HepG2 (cell line): Measurements from ENCODE around the gene NHP2. TPM values are rescaled to one million over a fixed set of nuclear protein-coding genes. Genes with fewer than 3 reads are reported as not detected.

Source experiments
- ATAC-seq: fragments of 200-7000 bp; cut with Tn5 transposase; 3 replicates; pipeline ENCODE4 v1.9.1; 2020; ENCODE audit warnings: mild to moderate bottlenecking, moderate library complexity
- BruUV-seq: library from RNA; stranded (reverse); fragments of 400-500 nt; replicated peaks from 2 replicates; lab custom pipeline; 2021; lab: Mats Ljungman, UMichigan
- CTCF ChIA-PET: fragments of 300-600 bp; formaldehyde crosslinking; extraction: SDS; loops from one replicate; lab custom pipeline; 2021; ENCODE audit warnings: low total read pairs, inconsistent platforms, low intra/inter-chr PET ratio; lab: Yijun Ruan, JAX
- POLR2A ChIA-PET: fragments of 350-600 bp; sonication (Branson Sonifier 250); formaldehyde crosslinking; loops from one replicate; lab custom pipeline; 2020; ENCODE audit warnings: antibody characterized with exemption, inconsistent platforms; lab: Yijun Ruan, JAX
- DNase-seq: peaks from one replicate; pipeline ENCODE4 v3.0.0-alpha.2; 2015; ENCODE audit warnings: low spot score
- FAIRE-seq: peaks from 3 replicates; lab custom pipeline; 2011; peaks lifted over from hg19 to GRCh38; lab: Jason Lieb, UNC
- H2AFZ ChIP-seq: one replicate; pipeline ENCODE4 v1.6.1; 2011; ENCODE audit warnings: low read length, inconsistent platforms
- H3K27ac ChIP-seq: fragments of 300-600 bp; 3 replicates; pipeline ENCODE4 v1.8.0; 2011; ENCODE audit warnings: mixed run types, mild to moderate bottlenecking, mixed read lengths, low read length, inconsistent platforms; ENCODE audit not compliant: insufficient read depth; ENCODE audit errors: extremely low read length
- H3K27me3 ChIP-seq, 2 experiments: fragments of 200-600 bp in 1 of 2; 2 replicates in 1 of 2; 3 replicates in 1 of 2; pipeline versions ENCODE4 v1.6.0 to v1.8.0; 2011; ENCODE audit warnings: low read length in 2 of 2, mild to moderate bottlenecking in 2 of 2, moderate library complexity in 2 of 2, inconsistent platforms in 1 of 2; ENCODE audit not compliant: insufficient read depth in 2 of 2, control insufficient read depth in 1 of 2
- H3K36me3 ChIP-seq, 2 experiments: fragments of 200-600 bp in 1 of 2; replicated peaks in 1 of 2; 2 replicates in 1 of 2; 3 replicates in 1 of 2; pipeline versions ENCODE4 v1.5.1 to v1.8.0; 2011; ENCODE audit warnings: low read length in 2 of 2, inconsistent platforms in 1 of 2; ENCODE audit not compliant: insufficient read depth in 2 of 2, control insufficient read depth in 1 of 2
- H3K4me1 ChIP-seq: 2 replicates; pipeline ENCODE4 v1.5.1; 2012; ENCODE audit warnings: low read length, inconsistent platforms; ENCODE audit not compliant: insufficient read depth
- H3K4me2 ChIP-seq: 2 replicates; pipeline ENCODE4 v1.6.0; 2011; ENCODE audit warnings: low read depth, low read length, inconsistent platforms
- H3K4me3 ChIP-seq, 3 experiments: fragments of 200-600 bp in 1 of 3; sonication (generic), shearing (Covaris generic) in 1 of 3; replicated peaks in 1 of 3; 2 replicates each; pipeline ENCODE4 v1.5.1; 2011 to 2016; ENCODE audit warnings: low read length in 3 of 3, inconsistent platforms in 2 of 3, low read depth in 2 of 3, mild to moderate bottlenecking in 2 of 3, control low read depth in 1 of 3, mixed read lengths in 1 of 3; ENCODE audit not compliant: insufficient read depth in 1 of 3
- H3K79me2 ChIP-seq: one replicate; pipeline ENCODE4 v1.6.1; 2011; ENCODE audit warnings: low read length, inconsistent platforms; ENCODE audit not compliant: insufficient read depth
- H3K9ac ChIP-seq: 2 replicates; pipeline ENCODE4 v1.6.0; 2011; ENCODE audit warnings: mild to moderate bottlenecking, low read depth, low read length, inconsistent platforms; ENCODE audit not compliant: insufficient read depth
- H3K9me3 ChIP-seq: 2 replicates; pipeline ENCODE4 v1.5.1; 2012; ENCODE audit warnings: mild to moderate bottlenecking, low read length
- H4K20me1 ChIP-seq: 2 replicates; pipeline ENCODE4 v1.6.0; 2011; ENCODE audit warnings: inconsistent platforms, mild to moderate bottlenecking, low read length, moderate library complexity; ENCODE audit not compliant: insufficient read depth
- BRF2 ChIP-seq: sonication (generic); formaldehyde crosslinking; IDR thresholded peaks from 2 replicates; pipeline ENCODE4 v1.8.1; 2022; ENCODE audit warnings: mild to moderate bottlenecking, missing genetic modification reagents
- CREB3 ChIP-seq: sonication (generic); formaldehyde crosslinking; IDR thresholded peaks from 2 replicates; pipeline ENCODE4 v1.5.0; 2020; ENCODE audit warnings: missing genetic modification reagents
- CREM ChIP-seq, 2 experiments: sonication (generic) in 1 of 2; formaldehyde crosslinking in 1 of 2; IDR thresholded peaks; 2 replicates each; pipeline versions ENCODE4 v1.4.0 to v1.6.1; 2016 to 2020; ENCODE audit warnings: antibody characterized with exemption in 1 of 2, mild to moderate bottlenecking in 1 of 2, missing genetic modification reagents in 1 of 2
- ETV5 ChIP-seq: IDR thresholded peaks from 2 replicates; pipeline ENCODE4 v1.6.1; 2018; ENCODE audit warnings: missing biosample characterization, missing genetic modification reagents, inconsistent platforms, borderline replicate concordance
- GATA4 ChIP-seq: sonication (generic); IDR thresholded peaks from 2 replicates; pipeline ENCODE4 v1.6.1; 2016; ENCODE audit warnings: antibody characterized with exemption, low read depth, borderline replicate concordance
- HIC2 ChIP-seq: sonication (generic); formaldehyde crosslinking; IDR thresholded peaks from 2 replicates; pipeline ENCODE4 v1.9.0; 2022; ENCODE audit warnings: low read depth, missing genetic modification reagents
- MAFG ChIP-seq: sonication (generic); formaldehyde crosslinking; IDR thresholded peaks from 2 replicates; pipeline ENCODE4 v1.5.1; 2020; ENCODE audit warnings: mild to moderate bottlenecking, missing genetic modification reagents
- REXO4 ChIP-seq: sonication (generic); formaldehyde crosslinking; IDR thresholded peaks from 2 replicates; pipeline ENCODE4 v1.8.0; 2022; ENCODE audit warnings: missing genetic modification reagents, mild to moderate bottlenecking, borderline replicate concordance
- SKIL ChIP-seq: sonication (generic); formaldehyde crosslinking; IDR thresholded peaks from 2 replicates; pipeline ENCODE4 v1.8.0; 2022; ENCODE audit warnings: missing genetic modification reagents, mild to moderate bottlenecking, moderate library complexity, borderline replicate concordance
- SPEN ChIP-seq: sonication (generic); formaldehyde crosslinking; IDR thresholded peaks from 2 replicates; pipeline ENCODE4 v1.5.1; 2020; ENCODE audit warnings: low read depth, mild to moderate bottlenecking, missing genetic modification reagents
- ZFAT ChIP-seq: sonication (generic); formaldehyde crosslinking; conservative IDR thresholded peaks from 2 replicates; pipeline ENCODE4 v1.8.1; 2023; ENCODE audit warnings: missing genetic modification reagents, inconsistent platforms
- ZNF251 ChIP-seq: sonication (generic); formaldehyde crosslinking; IDR thresholded peaks from 2 replicates; pipeline ENCODE4 v1.9.0; 2021; ENCODE audit warnings: mild to moderate bottlenecking, missing genetic modification reagents
- ZNF878 ChIP-seq: sonication (generic); formaldehyde crosslinking; IDR thresholded peaks from 2 replicates; pipeline ENCODE4 v1.8.1; 2023; ENCODE audit warnings: mild to moderate bottlenecking, missing genetic modification reagents, moderate library complexity
- WGBS: methylation state at CpG from one replicate; pipeline ENCODE4 v1.1.6; 2017; ENCODE audit warnings: low lambda C conversion rate; 5-methylcytosine and 5-hydroxymethylcytosine counted together
- in situ Hi-C: cut with HindIII; loops from 2 replicates; pipeline ENCODE4 v1.10.0; 2017; ENCODE audit warnings: low pct_unique_long_range_greater_than_20kb; ENCODE audit not compliant: extremely low pct_ligation_motif_present
- intact Hi-C: fragments of 100-400 bp; cut with micrococcal nuclease; formaldehyde crosslinking; loops from one replicate; pipeline ENCODE4 v1.10.0; 2022; ENCODE audit not compliant: unreplicated experiment
- polyA plus RNA-seq, 8 experiments: library from polyadenylated mRNA; depleted of rRNA in 3 of 8; stranded (reverse) in 7 of 8; unstranded in 1 of 8; fragments of >200 nt; fragmentation: Illumina TruSeq in 4 of 8; extraction: Trizol in 4 of 8; gene quantifications; 2 replicates each; pipeline versions ENCODE4 v1.2.1 to v1.2.3, GENCODE V29; 2011 to 2016; ENCODE audit warnings: low read depth in 4 of 8, missing spikeins in 1 of 8, mixed read lengths in 1 of 8; ENCODE audit not compliant: insufficient read depth in 1 of 8
- total RNA-seq, 5 experiments: library from RNA; depleted of rRNA; stranded (reverse); fragments of >200 nt; fragmentation: Illumina TruSeq; extraction: Trizol; gene quantifications; 2 replicates each; pipeline ENCODE4 v1.2.3, GENCODE V29; 2016; ENCODE audit warnings: low read depth in 1 of 5

Gene NHP2
- total and polyA plus RNA-seq, 2 of the 13 experiments (the other 11 are each of a cell fraction or from before 2014, with no cell fraction given), result 56.2 to 96.1 TPM

- intact Hi-C loops, result no loop called here
- Histone ChIP-seq H3K9me3 (no peaks in the 10 kb centered on the region), H3K36me3 (no peaks in the 10 kb centered on the region), H2AFZ (no peak overlapping the region), H3K27me3 (no peaks in the 10 kb centered on the region), H3K79me2 (no peaks in the 10 kb centered on the region), H3K4me3 (no peak overlapping the region), H3K4me2 (no peak overlapping the region), H3K9ac (no peak overlapping the region), H4K20me1 (no peaks in the 10 kb centered on the region), H3K4me1 (no peaks in the 10 kb centered on the region), H3K27ac (no peak overlapping the region)
- ATAC-seq (no peak), FAIRE-seq (no peak), DNase-seq (no peak)
- TF ChIP-seq HIC2 (CRISPR knock-in tag) (no peak), ZNF251 (CRISPR knock-in tag) (no peak), SPEN (CRISPR knock-in tag) (no peak), CREM (IDR thresholded peaks at IDR 0.05) (no peak), CREM (CRISPR knock-in tag; IDR thresholded peaks at IDR 0.05) (no peak), GATA4 (no peak), BRF2 (CRISPR knock-in tag) (no peak), ETV5 (CRISPR knock-in tag) (no peak), REXO4 (CRISPR knock-in tag) (no peak), CREB3 (no peak), MAFG (CRISPR knock-in tag) (no peak), ZFAT (no peak), SKIL (CRISPR knock-in tag) (no peak), ZNF878 (CRISPR knock-in tag) (no peak)
- in situ Hi-C loops, result no loop called here
- BruUV-seq, result no TSS peak
- 52% methylated on average over 6 of the region's 6 CpGs for WGBS
- CTCF ChIA-PET, result no interaction called here
- POLR2A ChIA-PET, result no interaction called here
Observed at GRCh38 chr5:178176791-178177190, 23.1 kb upstream of the NHP2 start.
